Measurements from ENCODE around the gene TMEM8B.
"Not testable (repeated sequence)": the region's sequence is repeated elsewhere in the genome, so short reads cannot be mapped to it uniquely, and the experiment has no call there.

The TMEM8B gene

DNA sequence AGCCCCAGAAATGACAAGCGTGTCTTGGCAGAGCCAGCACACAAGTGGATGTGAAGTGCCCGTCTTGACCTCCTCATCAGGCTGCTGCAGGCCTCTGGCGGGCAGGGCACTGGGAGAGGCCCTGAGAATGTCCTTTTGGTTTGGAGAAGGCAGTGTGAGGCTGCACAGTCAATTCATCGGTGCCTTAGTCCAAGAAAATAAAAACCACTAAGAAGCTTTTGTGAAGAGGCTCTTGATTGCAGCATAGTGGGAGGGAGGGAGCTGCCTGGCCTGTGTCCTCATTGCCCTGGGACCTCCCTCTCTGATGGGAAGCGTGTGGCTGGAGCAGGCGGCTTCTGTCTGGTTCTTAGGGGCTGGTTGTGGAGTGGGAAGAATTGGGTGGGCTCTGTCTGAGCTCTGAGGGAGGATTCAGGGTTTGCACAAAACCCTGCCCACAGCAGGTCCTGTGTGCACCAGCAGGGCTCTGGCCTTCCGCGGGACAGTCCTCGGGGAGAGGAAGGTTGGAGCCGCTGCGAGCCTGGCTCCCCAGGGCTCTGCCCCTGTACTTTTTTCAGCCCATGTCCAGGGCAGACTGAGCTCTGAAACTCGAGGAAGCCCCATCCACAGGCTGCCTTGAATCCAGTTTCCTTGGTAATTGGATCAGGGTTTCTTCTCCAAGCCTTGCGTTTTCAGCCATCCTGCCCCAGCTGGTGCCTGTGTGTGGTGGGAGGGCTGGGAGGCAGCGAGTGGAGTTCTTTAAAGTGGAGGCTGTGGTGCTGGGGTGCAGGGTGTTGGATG lies 78.1 kb downstream of the TMEM8B start:
- DNase-seq (ENCODE audit: low spot score), result peak; percentile 49

DNA sequence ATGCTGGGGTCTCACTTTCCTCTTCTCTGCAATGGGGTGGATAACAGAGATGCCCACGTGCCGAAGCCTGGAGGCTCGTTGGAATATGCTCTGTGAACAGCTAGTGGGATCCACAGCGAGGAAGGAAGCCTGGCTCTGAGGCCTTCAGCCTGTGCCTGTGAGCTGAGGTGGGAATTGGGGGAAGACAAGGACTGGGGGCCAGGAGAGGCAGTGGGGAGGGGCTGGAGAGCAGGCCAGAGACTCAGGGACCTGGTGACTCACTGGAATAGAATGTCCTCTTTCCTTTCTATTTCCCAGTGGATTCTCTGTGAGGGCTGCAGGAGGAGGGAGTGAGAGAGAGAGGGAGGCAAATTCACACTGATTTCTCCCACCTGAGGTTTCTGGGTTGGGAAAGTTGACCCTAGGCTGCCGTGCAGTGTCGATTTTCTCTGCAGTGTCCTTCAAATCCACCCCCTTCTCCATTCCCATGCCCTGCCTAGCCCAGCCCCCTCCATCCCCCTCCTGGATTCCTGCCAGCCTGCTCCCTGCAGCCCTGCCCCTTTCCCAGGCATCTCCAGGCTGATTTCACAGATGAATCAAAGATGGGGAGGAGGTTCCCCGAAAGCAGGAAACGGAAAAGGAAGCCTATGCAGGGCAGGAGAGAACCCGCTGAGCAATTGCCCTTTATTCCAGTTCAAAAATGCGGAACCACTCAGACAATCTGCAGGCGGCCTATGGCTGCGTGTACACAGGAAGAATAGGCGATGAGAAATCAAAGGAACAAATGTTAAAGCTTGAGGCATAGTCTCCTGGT lies 78.9 kb downstream of the TMEM8B start:
- DNase-seq (ENCODE audit: low spot score), result peak; percentile 92

DNA sequence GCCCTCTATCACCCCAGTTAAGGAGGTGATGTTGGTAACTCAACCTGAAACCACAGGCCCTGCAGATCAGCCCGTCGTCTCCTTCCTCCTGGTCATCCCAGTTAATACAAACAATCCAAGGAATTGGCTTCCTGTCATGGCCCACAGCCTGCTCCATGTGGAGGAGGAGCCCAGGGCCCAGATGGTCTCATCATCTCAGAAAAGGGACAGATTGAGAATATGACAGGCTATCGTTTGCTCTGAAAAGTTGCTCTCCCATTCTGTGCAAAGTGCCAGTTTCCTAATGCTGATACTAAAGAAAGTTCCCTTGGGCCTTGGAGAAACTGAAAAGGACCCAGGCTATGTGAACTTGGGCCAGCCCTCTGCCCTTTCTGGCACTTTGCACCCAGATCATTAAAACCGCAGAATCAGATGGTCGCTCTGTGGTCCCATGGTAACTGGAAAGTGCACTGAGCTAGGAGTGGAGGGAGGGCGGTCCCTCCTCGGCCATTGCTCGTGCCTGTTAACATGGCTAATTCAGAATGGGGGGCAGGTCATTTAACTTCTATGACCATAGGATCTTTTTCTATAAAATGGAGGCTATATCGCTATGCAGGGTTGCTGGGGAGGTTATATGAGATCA lies 79.6 kb downstream of the TMEM8B start:
- peak; percentile 40 for DNase-seq (ENCODE audit: low spot score)

DNA sequence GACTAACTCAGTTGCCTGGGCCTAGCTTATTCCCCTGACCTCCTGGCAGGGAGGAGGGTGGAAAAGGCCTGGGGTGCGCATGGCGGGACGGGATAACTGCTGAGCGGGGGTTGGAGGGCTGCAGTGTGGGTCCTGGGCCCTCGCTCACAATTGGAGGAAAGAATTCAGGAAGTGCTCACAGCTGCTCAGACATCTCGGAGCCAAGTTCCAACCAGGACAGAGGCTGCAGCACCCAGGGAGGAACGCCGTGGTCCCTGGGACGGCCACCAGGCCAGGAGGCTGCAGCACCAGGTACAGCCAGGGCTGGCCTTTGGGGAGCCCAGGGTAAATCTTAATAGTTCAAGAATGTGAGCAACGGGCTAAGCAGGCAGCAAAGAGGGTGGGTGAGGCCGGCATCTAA lies 80.2 kb downstream of the TMEM8B start, which contains the start of gene SPAAR:
SPAAR (plus strand) TSS at position 217 of the 400 bp plus-strand sequence. CDS start 974 bp downstream, outside the sequence.
- no peak for DNase-seq (ENCODE audit: low spot score)

DNA sequence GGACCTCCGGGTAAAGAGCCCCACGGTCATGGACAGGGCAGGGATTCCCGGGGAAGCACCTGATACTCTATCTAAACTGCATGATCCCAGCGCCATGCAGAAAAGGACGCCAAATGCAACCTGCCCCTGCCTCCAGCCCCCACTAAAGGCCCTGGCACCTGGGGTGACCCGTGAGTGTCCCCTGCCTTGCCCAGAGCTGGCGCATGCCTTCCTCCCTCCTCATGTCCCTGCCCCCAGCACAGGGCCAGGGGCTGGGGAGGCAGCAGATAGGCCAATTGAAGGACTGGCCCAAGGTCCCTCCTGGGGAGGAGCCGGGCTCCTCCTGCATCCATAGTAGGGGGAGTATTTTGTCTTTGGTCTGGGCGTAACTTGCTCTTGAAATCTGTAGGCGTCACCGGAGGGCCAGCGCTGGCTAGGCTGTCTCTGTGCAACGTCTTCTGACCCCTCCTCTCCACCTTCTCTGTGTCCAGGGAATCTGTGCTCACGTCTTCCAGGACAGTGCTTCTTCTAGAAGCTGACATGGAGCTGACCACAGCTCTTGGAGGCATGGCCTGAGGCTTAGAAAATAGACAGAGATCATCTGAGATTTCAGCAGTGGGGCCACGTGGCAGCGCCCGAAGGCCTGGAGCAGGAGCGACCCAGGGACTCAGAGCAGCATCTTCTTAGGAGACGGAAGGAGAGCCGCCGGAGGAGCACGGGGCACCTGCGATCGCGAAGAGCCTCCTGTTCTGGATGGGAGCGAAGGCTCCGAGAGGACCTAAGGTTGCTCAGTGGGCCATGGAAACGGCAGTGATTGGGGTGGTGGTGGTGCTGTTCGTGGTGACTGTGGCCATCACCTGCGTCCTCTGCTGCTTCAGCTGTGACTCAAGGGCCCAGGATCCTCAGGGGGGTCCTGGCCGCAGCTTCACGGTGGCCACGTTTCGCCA lies 80.9 kb downstream of the TMEM8B start:
- no peak for DNase-seq (ENCODE audit: low spot score)

DNA sequence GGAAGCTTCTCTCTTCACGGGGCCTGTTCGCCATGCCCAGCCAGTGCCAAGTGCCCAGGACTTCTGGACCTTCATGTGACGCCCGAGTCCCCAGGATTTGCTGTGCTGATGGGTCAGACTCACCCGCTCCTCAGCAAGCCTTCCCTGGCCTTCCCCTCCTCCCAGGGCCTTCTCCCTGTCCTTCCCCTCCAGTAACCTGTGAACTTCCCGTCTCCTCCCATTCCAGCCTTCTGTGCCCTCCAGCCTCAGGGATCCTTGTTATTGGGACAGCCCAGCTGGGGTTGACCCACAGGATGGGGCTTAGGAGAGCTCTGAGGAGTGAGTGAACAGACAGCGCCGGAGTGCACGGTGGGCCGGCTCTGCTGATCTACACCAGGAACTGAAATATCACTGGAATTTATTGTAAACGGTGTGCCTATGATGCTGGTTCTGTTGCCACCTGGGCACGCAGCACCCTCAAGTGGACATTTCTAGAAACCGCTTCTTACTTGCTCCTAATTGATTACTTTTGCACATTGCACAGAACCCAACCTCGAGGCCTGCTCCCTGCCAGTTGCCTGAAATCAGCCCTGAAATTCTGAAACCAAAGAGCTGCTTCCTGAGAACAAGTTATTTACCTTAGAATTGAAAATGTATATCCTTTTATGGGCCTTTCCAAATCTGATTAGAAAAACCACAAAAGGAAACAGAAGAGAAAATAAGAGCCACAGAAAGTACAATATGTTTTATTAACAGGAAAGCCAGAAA lies 81.8 kb downstream of the TMEM8B start:
- DNase-seq (ENCODE audit: low spot score), result peak; percentile 75

DNA sequence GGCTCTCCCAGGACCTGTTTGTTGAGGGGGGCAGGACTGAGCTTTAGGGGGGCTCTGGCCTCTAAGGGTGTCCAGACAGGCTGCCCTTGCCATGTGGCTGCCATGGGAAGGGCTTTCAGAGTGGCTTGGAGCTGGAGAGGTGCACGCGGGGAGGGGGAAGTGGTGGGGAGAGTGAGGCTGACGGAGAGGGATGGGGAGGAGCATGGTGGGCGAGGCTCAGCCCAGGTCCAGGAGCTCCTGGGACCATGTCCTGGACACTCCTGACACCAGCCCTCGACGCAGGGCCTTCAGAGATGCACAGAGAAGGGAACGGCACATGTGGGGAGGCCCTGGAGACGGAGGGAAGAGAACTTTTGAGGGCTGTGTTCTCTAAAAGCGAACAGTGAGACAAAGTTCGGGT lies 82.7 kb downstream of the TMEM8B start:
- DNase-seq (ENCODE audit: low spot score), result no peak

DNA sequence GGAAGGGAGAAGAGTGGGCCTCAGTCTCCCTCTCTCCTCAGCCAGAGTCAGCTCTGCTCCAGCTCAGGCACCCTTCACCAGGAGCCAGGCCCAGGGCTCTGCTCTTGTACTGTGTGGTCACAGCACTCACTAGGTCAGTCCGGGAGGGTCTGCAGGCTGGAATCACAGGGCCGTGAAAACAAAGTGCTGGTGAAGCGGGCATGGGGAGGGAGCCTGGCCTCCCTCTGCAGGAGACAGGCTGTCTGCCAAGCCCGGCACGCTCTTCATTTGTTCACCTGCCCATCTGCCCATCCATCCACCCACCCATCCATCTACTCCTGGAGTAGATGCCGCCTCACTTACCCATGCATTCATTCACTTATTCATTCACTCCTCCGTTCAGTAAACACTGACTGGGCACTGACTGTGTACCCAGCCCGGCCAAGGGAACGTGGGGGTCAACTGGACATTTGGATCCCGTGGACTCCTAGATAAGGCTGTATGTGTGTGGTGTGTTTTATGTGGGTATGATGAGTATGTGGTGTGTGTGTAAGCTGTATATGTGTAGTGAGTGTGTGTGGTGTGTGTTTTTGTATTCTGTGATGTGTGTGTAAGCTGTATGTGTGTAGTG lies 83.9 kb downstream of the TMEM8B start:
- no peak for DNase-seq (ENCODE audit: low spot score)

DNA sequence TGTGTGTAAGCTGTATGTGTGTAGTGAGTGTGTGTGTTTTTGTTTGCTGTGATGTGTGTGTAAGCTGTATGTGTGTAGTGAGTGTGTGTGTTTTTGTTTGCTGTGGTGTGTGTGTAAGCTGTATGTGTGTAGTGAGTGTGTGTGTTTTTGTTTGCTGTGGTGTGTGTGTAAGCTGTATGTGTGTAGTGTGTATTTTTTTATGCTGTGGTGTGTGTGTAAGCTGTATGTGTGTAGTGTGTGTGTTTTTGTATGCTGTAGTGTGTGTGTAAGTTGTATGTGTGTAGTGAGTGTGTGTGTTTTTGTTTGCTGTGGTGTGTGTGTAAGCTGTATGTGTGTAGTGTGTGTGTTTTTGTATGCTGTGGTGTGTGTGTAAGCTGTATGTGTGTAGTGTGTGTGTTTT lies 84.4 kb downstream of the TMEM8B start:
- not testable (repeated sequence) for DNase-seq (ENCODE audit: low spot score)

DNA sequence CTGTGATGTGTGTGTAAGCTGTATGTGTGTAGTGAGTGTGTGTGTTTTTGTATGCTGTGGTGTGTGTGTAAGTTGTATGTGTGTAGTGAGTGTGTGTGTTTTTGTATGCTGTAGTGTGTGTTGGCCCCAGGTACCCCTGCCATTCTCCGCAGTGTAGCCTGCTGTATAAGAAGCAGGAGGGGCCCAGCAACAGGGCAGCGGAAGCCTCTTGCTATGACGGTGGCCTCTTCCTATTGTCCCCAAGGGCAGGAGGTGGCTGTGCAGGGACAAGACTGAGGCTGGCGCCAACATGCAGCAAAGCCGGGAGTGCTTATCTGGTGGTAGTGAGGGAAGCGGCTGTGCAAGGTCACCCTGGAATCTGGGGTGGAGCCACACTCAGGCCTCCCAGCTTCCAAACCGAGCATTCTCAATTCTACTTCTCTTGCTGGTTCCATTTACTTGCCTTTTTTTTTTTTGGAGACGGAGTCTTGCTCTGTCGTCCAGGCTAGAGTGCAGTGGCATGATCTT lies 85.3 kb downstream of the TMEM8B start:
- DNase-seq (ENCODE audit: low spot score), result no peak

Measured in COLO829 (cell line).